Pons (tissue), 1 donor: ENCODE measurements around the gene ARVCF.
"Not testable (repeated sequence)": the region's sequence is repeated elsewhere in the genome, so short reads cannot be mapped to it uniquely, and the experiment has no call there.

Experiments used
- DNase-seq: peaks from one replicate; pipeline ENCODE4 v3.0.0-alpha.2; 2016; ENCODE audit warnings: low spot score

The ARVCF gene

GRCh38 chr22:19936513-19936912, 80.1 kb downstream of the ARVCF start:
- DNase-seq: no peak

GRCh38 chr22:19935123-19935718, 81.4 kb downstream of the ARVCF start:
- DNase-seq: not testable (repeated sequence)

- no peak for DNase-seq
These were observed 83.0 kb downstream of the ARVCF start for GRCh38 chr22:19933341-19934241.

DNA sequence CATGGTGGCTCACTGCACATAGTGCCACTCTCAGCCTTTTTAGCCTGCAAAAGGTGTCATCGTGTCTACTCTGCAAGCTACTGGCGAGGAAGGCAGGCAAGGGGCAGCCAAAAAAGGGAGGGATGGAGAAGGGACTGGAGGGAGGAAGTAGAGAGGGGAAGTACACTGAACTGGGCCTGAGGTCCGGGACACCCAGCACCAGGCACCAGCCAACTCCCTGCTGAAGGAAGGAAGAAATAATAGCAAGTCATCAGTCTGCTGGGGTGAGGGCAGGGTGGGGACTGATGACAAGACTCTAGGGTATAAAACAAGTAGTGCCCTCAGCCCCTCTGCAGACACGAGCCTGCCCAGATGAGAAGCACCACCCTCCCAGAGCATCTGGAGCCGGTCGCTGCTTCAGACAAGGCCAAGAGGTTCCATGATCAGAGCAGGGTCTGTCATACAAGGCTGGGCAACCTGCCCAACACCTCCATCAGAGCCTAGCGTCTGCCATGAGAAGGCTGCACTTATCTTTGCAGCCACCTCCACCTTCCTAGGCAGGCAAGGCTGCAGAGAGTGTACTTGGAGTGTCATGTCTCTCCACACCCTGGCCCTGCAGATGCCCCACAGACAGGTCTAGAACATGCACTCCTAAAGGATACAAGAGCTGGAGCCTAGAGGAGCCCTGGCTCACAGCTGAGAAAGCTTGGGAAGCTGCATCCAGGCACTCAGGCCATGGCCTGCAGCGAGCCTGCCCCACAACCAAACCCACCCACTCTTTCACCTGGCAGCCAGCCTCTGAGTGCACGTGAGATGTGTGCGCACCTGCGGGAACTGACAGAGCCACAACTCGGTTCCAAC, 84.0 kb downstream of the ARVCF start:
- no peak for DNase-seq

- DNase-seq: no peak
These were observed 85.1 kb downstream of the ARVCF start for GRCh38 chr22:19931514-19931913.

DNA sequence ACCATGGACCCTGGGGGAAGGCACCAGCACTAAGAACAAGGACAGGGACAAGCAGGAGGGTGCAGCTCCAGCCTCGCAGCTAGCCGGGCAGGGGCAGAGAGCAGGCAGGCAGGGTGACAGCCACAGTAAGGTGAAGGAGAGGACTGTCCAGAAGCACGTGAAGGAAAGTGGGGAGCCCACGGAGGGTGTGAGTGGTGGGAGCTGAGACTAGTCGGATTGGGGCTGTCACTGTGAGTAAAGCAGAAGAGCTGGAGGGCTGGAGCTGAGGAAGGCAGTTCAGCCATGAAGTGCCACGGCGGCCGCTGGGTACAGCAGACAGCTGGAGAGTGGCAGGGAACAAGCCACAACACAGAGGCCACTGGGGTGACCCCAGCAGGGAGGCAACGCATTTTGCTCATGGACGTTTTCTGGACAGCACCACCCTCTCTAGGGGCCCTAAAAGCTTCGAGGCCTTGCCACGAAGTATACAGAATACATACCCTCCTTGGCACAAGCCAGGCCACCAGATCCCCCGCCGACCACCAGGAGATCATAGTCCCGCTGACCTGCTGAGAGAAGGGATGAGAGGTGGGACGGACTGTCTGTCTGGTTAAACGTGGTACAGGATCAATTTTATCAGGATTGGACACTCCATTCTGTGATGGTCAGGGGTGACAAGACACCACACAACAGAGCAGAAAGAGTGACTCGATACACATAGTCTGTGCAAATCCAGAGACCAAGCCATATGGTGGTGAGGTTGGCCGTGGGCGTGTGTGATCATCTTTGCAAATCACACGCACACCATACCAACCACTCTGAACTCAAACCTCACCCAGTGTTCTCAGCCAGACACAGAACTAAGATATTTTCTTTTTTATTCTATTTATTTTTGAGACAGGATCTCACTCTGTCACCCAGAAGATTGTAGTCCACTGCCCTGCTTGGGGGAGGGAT, 85.8 kb downstream of the ARVCF start:
- DNase-seq: no peak

DNA sequence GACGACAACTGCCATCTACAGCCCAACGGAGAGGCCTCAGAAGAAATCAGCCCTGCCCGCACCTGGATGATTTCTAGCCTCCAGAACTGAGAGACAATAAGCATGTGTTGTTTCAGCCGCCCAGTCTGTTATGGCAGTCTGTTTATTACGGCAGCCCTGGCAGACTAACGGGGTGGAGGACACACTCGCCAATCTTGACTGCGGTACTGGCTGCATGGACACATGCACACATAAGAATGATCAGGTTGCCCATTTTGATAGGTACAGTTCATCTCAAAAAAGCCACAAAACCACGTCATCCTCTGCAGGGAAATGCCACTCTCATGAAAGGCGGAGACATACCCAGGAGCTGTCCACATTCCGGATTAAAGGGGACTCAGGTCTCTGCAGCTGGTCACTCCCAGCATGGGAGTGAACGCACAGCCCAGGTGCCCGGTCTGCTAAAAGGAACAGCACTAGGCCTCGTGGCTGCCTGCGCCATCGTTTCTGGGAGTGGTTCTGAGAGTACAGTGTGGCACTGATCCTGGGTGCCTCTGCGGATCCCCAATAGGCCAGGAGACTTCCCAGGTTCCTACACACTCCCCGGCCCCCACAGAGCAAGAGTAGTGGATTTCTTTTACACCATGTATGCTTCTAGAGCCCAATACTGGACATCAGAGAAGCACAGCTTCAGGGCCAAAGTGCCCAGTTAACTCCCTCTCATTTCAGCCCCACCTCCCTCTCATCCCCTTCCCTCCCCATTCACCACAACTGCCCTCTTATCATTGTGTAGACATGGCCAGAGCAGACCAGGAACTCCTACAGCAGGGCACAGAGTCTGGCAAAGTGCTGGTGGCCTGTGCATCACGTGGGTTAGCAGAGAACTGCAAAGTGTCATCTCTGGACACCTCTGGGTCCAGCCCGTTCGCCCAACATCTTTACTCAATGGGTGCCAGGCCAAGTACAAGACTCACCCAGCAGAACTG, 86.8 kb downstream of the ARVCF start:
- no peak for DNase-seq

DNA sequence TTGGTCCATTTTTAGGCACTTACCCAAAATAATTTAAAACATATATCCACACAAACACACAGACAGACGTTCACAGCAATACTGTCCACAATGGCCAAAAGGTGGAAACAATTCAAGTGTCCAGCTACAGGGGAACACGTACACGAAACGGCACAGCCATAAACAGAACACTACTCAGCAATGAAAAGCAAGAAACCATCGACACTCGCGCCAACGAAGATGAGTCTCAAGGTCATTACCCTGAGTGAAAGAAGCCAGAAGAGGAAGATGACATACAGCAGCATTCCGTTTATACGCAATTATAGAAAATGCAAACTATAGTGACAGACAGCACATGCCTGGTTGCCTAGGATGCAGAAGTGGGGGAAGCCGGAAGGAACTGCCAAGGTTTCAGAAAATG, 88.4 kb downstream of the ARVCF start:
- no peak for DNase-seq

- DNase-seq: no peak
These were observed 88.9 kb downstream of the ARVCF start for GRCh38 chr22:19927696-19928095.

DNA sequence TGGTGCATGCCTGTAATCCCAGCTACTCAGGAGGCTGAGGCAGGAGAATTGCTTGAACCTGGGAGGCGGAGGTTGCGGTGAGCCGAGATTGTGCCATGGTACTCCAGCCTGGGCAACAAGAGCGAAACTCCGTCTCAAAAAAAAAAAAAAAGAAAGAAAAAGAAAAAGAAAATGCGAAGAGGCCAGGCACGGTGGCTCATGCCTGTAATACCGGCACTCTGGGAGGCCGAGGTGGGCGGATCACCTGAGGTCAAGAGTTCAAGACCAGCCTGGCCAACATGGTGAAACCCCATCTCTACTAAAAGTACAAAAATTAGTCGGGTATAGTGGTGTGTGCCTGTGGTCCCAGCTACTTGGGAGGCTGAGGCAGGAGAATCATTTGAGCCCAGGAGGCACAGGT, 90.6 kb downstream of the ARVCF start:
- not testable (repeated sequence) for DNase-seq

DNA sequence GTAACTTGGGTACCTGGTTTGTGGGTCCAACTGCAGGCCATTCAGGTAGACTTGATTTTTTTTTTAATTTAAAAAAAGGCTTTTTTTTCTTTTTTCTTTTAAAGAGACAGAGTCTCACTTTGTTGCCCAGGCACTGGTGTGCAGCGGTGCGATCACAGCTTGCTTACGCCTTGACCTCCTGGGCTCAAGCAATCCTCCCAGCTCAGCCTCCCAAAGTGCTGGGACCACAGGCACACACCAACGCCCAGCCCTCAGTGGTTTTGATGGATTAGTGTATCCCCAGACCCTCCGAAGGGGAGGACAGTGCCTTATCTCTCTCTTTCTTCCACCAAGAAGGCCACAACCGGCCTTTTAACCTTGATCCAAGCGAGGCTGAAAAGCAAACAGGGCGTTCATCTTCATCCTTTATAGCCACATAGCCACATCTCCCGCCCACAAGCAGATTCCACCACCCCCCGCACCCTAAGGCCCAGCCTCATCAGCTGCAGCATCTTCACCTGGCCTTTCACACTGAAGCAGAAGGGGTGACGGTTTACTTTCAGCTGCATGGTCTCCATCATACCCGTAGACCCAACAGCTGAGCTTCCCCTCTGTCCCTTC, 92.6 kb downstream of the ARVCF start:
- no peak for DNase-seq

GRCh38 chr22:19921544-19922081, 95.0 kb downstream of the ARVCF start:
- no peak for DNase-seq
